COR-L47 (cell line): Measurements from ENCODE around the gene LRRC23.

Experiments used
- DNase-seq: peaks from one replicate; lab custom pipeline; 2025; lab: John Stamatoyannopoulos, UW

Gene LRRC23

GRCh38 chr12:6925540-6926279 is 21.1 kb downstream of the LRRC23 start:
- DNase-seq: no peak

- no peak for DNase-seq
Measured at GRCh38 chr12:6927379-6928021, 22.9 kb downstream of the LRRC23 start, which contains the start of gene ATN1. Gene ATN1 (plus strand): TSS chr12:6927959. CDS start chr12:6934002, 6,043 bp downstream.

GRCh38 chr12:6928022-6928702 is 23.5 kb downstream of the LRRC23 start:
- no peak for DNase-seq

GRCh38 chr12:6928703-6929407 is 24.2 kb downstream of the LRRC23 start:
- no peak for DNase-seq

GRCh38 chr12:6929466-6930452 is 25.1 kb downstream of the LRRC23 start:
- no peak for DNase-seq

GRCh38 chr12:6932766-6933165 is 28.1 kb downstream of the LRRC23 start:
- DNase-seq: no peak

GRCh38 chr12:6934110-6934509 is 29.5 kb downstream of the LRRC23 start:
- DNase-seq: no peak

- DNase-seq: no peak
Measured at GRCh38 chr12:6935371-6936193, 31.0 kb downstream of the LRRC23 start.

- no peak for DNase-seq
Measured at GRCh38 chr12:6936194-6936635, 31.6 kb downstream of the LRRC23 start.

GRCh38 chr12:6936636-6937480 is 32.2 kb downstream of the LRRC23 start:
- peak; percentile 52 for DNase-seq

GRCh38 chr12:6937481-6938352 is 33.1 kb downstream of the LRRC23 start:
- DNase-seq: peak; percentile 86

GRCh38 chr12:6938353-6939190 is 34.0 kb downstream of the LRRC23 start:
- no peak for DNase-seq

- no peak for DNase-seq
Measured at GRCh38 chr12:6939191-6939540, 34.5 kb downstream of the LRRC23 start.

- DNase-seq: no peak
Measured at GRCh38 chr12:6941267-6941666, 36.6 kb downstream of the LRRC23 start.

- DNase-seq: no peak
Measured at GRCh38 chr12:6941782-6942181, 37.2 kb downstream of the LRRC23 start.

GRCh38 chr12:6942331-6942665 is 37.7 kb downstream of the LRRC23 start:
- no peak for DNase-seq

- peak; percentile 61 for DNase-seq
Measured at GRCh38 chr12:6943389-6943721, 38.7 kb downstream of the LRRC23 start.
